Fibroblast of villous mesenchyme (primary cell): ENCODE results near the gene OR52J3. TPM values are rescaled to one million over a fixed set of nuclear protein-coding genes. Genes with fewer than 3 reads are reported as not detected.

ENCODE experiments used
- DNase-seq: peaks from one replicate; pipeline ENCODE4 v3.0.0-alpha.2; 2010; ENCODE audit warnings: low read depth
- H3K4me3 ChIP-seq: 2 replicates; pipeline ENCODE4 v1.5.1; 2011; ENCODE audit warnings: low read depth, mild to moderate bottlenecking, low read length
- total RNA-seq: library from RNA; depleted of rRNA; stranded (reverse); fragments of >200 nt; gene quantifications from 2 replicates; pipeline ENCODE4 v1.2.3, GENCODE V29; 2012
- TF ChIP-seq, protein P1 (sequence below): IDR thresholded peaks from 2 replicates; pipeline ENCODE4 v1.5.1; 2012; ENCODE audit warnings: low read depth, mild to moderate bottlenecking, low read length; ENCODE audit not compliant: insufficient read depth

The OR52J3 gene
- total RNA-seq, 1 donor: not detected

- no peak within 1 kb of the TSS for H3K4me3 ChIP-seq
- DNase-seq: no peak
- TF ChIP-seq, protein P1, sequence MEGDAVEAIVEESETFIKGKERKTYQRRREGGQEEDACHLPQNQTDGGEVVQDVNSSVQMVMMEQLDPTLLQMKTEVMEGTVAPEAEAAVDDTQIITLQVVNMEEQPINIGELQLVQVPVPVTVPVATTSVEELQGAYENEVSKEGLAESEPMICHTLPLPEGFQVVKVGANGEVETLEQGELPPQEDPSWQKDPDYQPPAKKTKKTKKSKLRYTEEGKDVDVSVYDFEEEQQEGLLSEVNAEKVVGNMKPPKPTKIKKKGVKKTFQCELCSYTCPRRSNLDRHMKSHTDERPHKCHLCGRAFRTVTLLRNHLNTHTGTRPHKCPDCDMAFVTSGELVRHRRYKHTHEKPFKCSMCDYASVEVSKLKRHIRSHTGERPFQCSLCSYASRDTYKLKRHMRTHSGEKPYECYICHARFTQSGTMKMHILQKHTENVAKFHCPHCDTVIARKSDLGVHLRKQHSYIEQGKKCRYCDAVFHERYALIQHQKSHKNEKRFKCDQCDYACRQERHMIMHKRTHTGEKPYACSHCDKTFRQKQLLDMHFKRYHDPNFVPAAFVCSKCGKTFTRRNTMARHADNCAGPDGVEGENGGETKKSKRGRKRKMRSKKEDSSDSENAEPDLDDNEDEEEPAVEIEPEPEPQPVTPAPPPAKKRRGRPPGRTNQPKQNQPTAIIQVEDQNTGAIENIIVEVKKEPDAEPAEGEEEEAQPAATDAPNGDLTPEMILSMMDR: no peak
Measured at GRCh38 chr11:5059391-5059790, 13.1 kb downstream of the OR52J3 start, which contains the start of gene OR52E2. OR52E2 (minus strand) TSS chr11:5059627; CDS start chr11:5059627, 0 bp downstream.

- TF ChIP-seq, protein P1: no peak
- DNase-seq: no peak
- no peak overlapping the region for H3K4me3 ChIP-seq
Measured at GRCh38 chr11:5065027-5065426, 18.7 kb downstream of the OR52J3 start.

GRCh38 chr11:5069272-5069671 is 22.9 kb downstream of the OR52J3 start, which contains the start of gene OR52E1:
OR52E1 (plus strand) TSS chr11:5069572.
- TF ChIP-seq, protein P1: no peak
- no peak for DNase-seq
- H3K4me3 ChIP-seq: no peak within 1 kb of the TSS

GRCh38 chr11:5071799-5072198 is 25.5 kb downstream of the OR52J3 start:
- DNase-seq: no peak
- no peak overlapping the region for H3K4me3 ChIP-seq
- TF ChIP-seq, protein P1: no peak

DNA sequence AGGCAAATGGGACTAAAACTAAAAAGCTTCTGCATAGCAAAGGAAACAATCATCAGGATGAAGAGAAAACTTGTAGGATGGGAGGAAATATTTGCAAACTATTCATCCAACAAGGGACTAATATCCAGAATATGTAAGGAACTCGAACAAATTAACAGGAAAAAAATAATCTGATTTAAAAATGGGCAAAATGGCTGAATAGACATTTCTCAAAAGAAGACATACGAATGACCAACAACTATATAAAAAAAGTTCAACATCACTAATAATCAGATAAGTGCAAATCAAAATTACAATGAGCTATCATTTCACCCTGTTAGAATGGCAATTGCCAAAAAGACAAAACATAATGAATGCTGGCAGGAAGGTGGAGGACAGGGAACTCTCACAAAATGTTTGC is 35.1 kb downstream of the OR52J3 start:
- no peak for DNase-seq
- TF ChIP-seq, protein P1: no peak
- H3K4me3 ChIP-seq: no peak overlapping the region

DNA sequence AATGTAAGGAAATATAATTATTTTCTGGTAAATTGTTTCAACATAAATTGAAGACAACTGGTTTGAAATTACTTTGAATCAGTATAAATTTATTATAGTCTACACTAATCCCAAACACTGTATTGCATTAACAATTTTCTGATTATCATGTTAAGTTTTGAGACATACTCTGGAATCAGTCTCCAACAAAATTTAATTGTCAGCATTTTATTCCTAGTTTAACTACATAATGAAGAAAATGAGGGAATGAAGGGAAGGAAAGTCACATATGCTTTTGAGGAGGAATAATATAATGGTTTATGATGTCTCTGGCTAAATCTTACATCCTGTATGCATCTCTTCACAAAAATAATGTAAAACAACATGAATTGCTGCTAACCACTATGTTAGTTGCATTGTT is 37.3 kb downstream of the OR52J3 start:
- TF ChIP-seq, protein P1: no peak
- DNase-seq: no peak
- H3K4me3 ChIP-seq: no peak overlapping the region

GRCh38 chr11:5088556-5088955 is 42.2 kb downstream of the OR52J3 start:
- DNase-seq: no peak
- TF ChIP-seq, protein P1: no peak
- H3K4me3 ChIP-seq: no peak overlapping the region
